Rectal smooth muscle tissue (tissue), 1 donor: ENCODE results near the gene NNT.
"Not testable (repeated sequence)": the region's sequence is repeated elsewhere in the genome, so short reads cannot be mapped to it uniquely, and the experiment has no call there.

Experiments
- H3K27ac ChIP-seq: one replicate; pipeline ENCODE4 v1.7.0; 2013; ENCODE audit warnings: low read depth, low read length, inconsistent platforms
- H3K27me3 ChIP-seq: one replicate; pipeline ENCODE4 v1.7.0; 2013; ENCODE audit warnings: low read length; ENCODE audit not compliant: control insufficient read depth, insufficient read depth
- H3K36me3 ChIP-seq: one replicate; pipeline ENCODE4 v1.7.0; 2013; ENCODE audit warnings: low read length; ENCODE audit not compliant: control insufficient read depth, insufficient read depth
- H3K4me1 ChIP-seq: one replicate; pipeline ENCODE4 v1.7.0; 2013; ENCODE audit warnings: low read length; ENCODE audit not compliant: control insufficient read depth, insufficient read depth
- H3K4me3 ChIP-seq: one replicate; pipeline ENCODE4 v1.7.0; 2013; ENCODE audit warnings: low read length
- H3K9ac ChIP-seq: one replicate; pipeline ENCODE4 v1.7.0; 2013; ENCODE audit warnings: low read length

Gene NNT

GRCh38 chr5:43602461-43603343 is at the start of gene NNT:
TSS of gene NNT (plus strand) at chr5:43603180. CDS start at chr5:43609196, 6,016 bp downstream.
- Histone ChIP-seq H3K36me3 (no peaks in the 10 kb centered on the region), H3K9ac (peak within 1 kb of the TSS; percentile 75), H3K27ac (peak within 1 kb of the TSS; percentile 79), H3K4me1 (peaks cover 10% of the 10 kb centered on the region), H3K27me3 (no peaks in the 10 kb centered on the region), H3K4me3 (peak within 1 kb of the TSS; percentile 82)

GRCh38 chr5:43553381-43553780 is 49.6 kb upstream of the NNT start:
- H3K27me3 ChIP-seq, result no peaks in the 10 kb centered on the region
- peaks cover 9% of the 10 kb centered on the region for H3K4me1 ChIP-seq
- H3K4me3 ChIP-seq, result no peak overlapping the region
- H3K27ac ChIP-seq, result no peak overlapping the region
- peaks cover 3% of the 10 kb centered on the region for H3K36me3 ChIP-seq
- no peak overlapping the region for H3K9ac ChIP-seq

GRCh38 chr5:43554497-43554896 is 48.5 kb upstream of the NNT start:
- H3K4me1 ChIP-seq, result peaks cover 9% of the 10 kb centered on the region
- H3K27ac ChIP-seq, result no peak overlapping the region
- H3K4me3 ChIP-seq, result no peak overlapping the region
- H3K9ac ChIP-seq, result no peak overlapping the region
- peaks cover 3% of the 10 kb centered on the region for H3K36me3 ChIP-seq
- H3K27me3 ChIP-seq, result no peaks in the 10 kb centered on the region

GRCh38 chr5:43555895-43556606 is 46.9 kb upstream of the NNT start:
- no peaks in the 10 kb centered on the region for H3K27me3 ChIP-seq
- H3K9ac ChIP-seq, result peak overlapping the region; percentile 94
- H3K27ac ChIP-seq, result peak overlapping the region; percentile 92
- H3K4me1 ChIP-seq, result peaks cover 9% of the 10 kb centered on the region
- peaks cover under 1% of the 10 kb centered on the region for H3K36me3 ChIP-seq
- H3K4me3 ChIP-seq, result peak overlapping the region; percentile 89

GRCh38 chr5:43556607-43556856 is 46.4 kb upstream of the NNT start:
- not testable (repeated sequence) for H3K36me3 ChIP-seq, H3K4me1 ChIP-seq, H3K27me3 ChIP-seq
- peak overlapping the region; percentile 92 for H3K27ac ChIP-seq
- peak overlapping the region; percentile 89 for H3K4me3 ChIP-seq
- H3K9ac ChIP-seq, result peak overlapping the region; percentile 94

- H3K4me3 ChIP-seq, result peak within 1 kb of the TSS; percentile 89
- peak within 1 kb of the TSS; percentile 94 for H3K9ac ChIP-seq
- H3K27ac ChIP-seq, result peak within 1 kb of the TSS; percentile 92
- no peaks in the 10 kb centered on the region for H3K27me3 ChIP-seq
- H3K4me1 ChIP-seq, result peaks cover 9% of the 10 kb centered on the region
- H3K36me3 ChIP-seq, result no peaks in the 10 kb centered on the region
These were observed 46.0 kb upstream of the NNT start, which contains the start of gene PAIP1 for GRCh38 chr5:43556857-43557542. TSS of gene PAIP1 (minus strand) at chr5:43557077. CDS start at chr5:43556846, 231 bp downstream.

- Histone ChIP-seq H3K36me3 (no peaks in the 10 kb centered on the region), H3K4me1 (peaks cover 13% of the 10 kb centered on the region), H3K27ac (no peak overlapping the region), H3K9ac (no peak overlapping the region), H3K27me3 (no peaks in the 10 kb centered on the region), H3K4me3 (no peak overlapping the region)
These were observed 42.9 kb upstream of the NNT start for GRCh38 chr5:43560128-43560527.

GRCh38 chr5:43561356-43561755 is 41.6 kb upstream of the NNT start:
- H3K9ac ChIP-seq, result no peak overlapping the region
- peaks cover 7% of the 10 kb centered on the region for H3K4me1 ChIP-seq
- no peak overlapping the region for H3K4me3 ChIP-seq
- no peaks in the 10 kb centered on the region for H3K36me3 ChIP-seq
- H3K27me3 ChIP-seq, result no peaks in the 10 kb centered on the region
- H3K27ac ChIP-seq, result no peak overlapping the region

- H3K36me3 ChIP-seq, result no peaks in the 10 kb centered on the region
- H3K27ac ChIP-seq, result peak overlapping the region; percentile 48
- H3K9ac ChIP-seq, result no peak overlapping the region
- no peak overlapping the region for H3K4me3 ChIP-seq
- H3K27me3 ChIP-seq, result no peaks in the 10 kb centered on the region
- peaks cover 7% of the 10 kb centered on the region for H3K4me1 ChIP-seq
These were observed 39.7 kb upstream of the NNT start for GRCh38 chr5:43563321-43563720.

GRCh38 chr5:43564289-43564850 is 38.6 kb upstream of the NNT start:
- Histone ChIP-seq H3K27me3 (no peaks in the 10 kb centered on the region), H3K36me3 (no peaks in the 10 kb centered on the region), H3K4me1 (peaks cover 7% of the 10 kb centered on the region), H3K4me3 (no peak overlapping the region), H3K27ac (no peak overlapping the region), H3K9ac (no peak overlapping the region)

GRCh38 chr5:43565043-43565442 is 37.9 kb upstream of the NNT start:
- Histone ChIP-seq H3K27me3 (no peaks in the 10 kb centered on the region), H3K27ac (no peak overlapping the region), H3K9ac (no peak overlapping the region), H3K4me3 (no peak overlapping the region), H3K36me3 (no peaks in the 10 kb centered on the region), H3K4me1 (peaks cover 7% of the 10 kb centered on the region)

GRCh38 chr5:43567967-43568366 is 35.0 kb upstream of the NNT start:
- Histone ChIP-seq H3K36me3 (no peaks in the 10 kb centered on the region), H3K27ac (no peak overlapping the region)

More at GRCh38 chr5:43567967-43568366, 35.0 kb upstream of the NNT start:
- Histone ChIP-seq H3K4me3 (no peak overlapping the region), H3K4me1 (peaks cover 21% of the 10 kb centered on the region), H3K9ac (no peak overlapping the region), H3K27me3 (no peaks in the 10 kb centered on the region)
